ENCODE measurements around the gene GRIA3.

GRCh38 chrX:123481913-123482851 is 298.1 kb downstream of the GRIA3 start:
- TF ChIP-seq CTCF (conservative IDR thresholded peaks at IDR 0.05 in 1 of 2, IDR thresholded peaks at IDR 0.05 in 1 of 2; ENCODE audit: low read depth in 1 of 2, low read length in 2 of 2) (no peak), EZH2 (IDR thresholded peaks at IDR 0.05; ENCODE audit: low read length, missing control alignments) (no peak)

Measured in fibroblast of lung (primary cell).